HepG2 (cell line): ENCODE data around the gene PIK3C3. TPM values are rescaled to one million over a fixed set of nuclear protein-coding genes. Genes with fewer than 3 reads are reported as not detected.

Source experiments
- ATAC-seq: fragments of 200-7000 bp; cut with Tn5 transposase; 3 replicates; pipeline ENCODE4 v1.9.1; 2020; ENCODE audit warnings: mild to moderate bottlenecking, moderate library complexity
- BruUV-seq: library from RNA; stranded (reverse); fragments of 400-500 nt; replicated peaks from 2 replicates; lab custom pipeline; 2021; lab: Mats Ljungman, UMichigan
- CTCF ChIA-PET: fragments of 300-600 bp; formaldehyde crosslinking; extraction: SDS; loops from one replicate; lab custom pipeline; 2021; ENCODE audit warnings: low total read pairs, inconsistent platforms, low intra/inter-chr PET ratio; lab: Yijun Ruan, JAX
- POLR2A ChIA-PET: fragments of 350-600 bp; sonication (Branson Sonifier 250); formaldehyde crosslinking; loops from one replicate; lab custom pipeline; 2020; ENCODE audit warnings: antibody characterized with exemption, inconsistent platforms; lab: Yijun Ruan, JAX
- DNase-seq: peaks from one replicate; pipeline ENCODE4 v3.0.0-alpha.2; 2015; ENCODE audit warnings: low spot score
- FAIRE-seq: peaks from 3 replicates; lab custom pipeline; 2011; peaks lifted over from hg19 to GRCh38; lab: Jason Lieb, UNC
- H2AFZ ChIP-seq: one replicate; pipeline ENCODE4 v1.6.1; 2011; ENCODE audit warnings: low read length, inconsistent platforms
- H3K27ac ChIP-seq: fragments of 300-600 bp; 3 replicates; pipeline ENCODE4 v1.8.0; 2011; ENCODE audit warnings: mixed run types, mild to moderate bottlenecking, mixed read lengths, low read length, inconsistent platforms; ENCODE audit not compliant: insufficient read depth; ENCODE audit errors: extremely low read length
- H3K27me3 ChIP-seq, 2 experiments: fragments of 200-600 bp in 1 of 2; 2 replicates in 1 of 2; 3 replicates in 1 of 2; pipeline versions ENCODE4 v1.6.0 to v1.8.0; 2011; ENCODE audit warnings: low read length in 2 of 2, mild to moderate bottlenecking in 2 of 2, moderate library complexity in 2 of 2, inconsistent platforms in 1 of 2; ENCODE audit not compliant: insufficient read depth in 2 of 2, control insufficient read depth in 1 of 2
- H3K36me3 ChIP-seq, 2 experiments: fragments of 200-600 bp in 1 of 2; replicated peaks in 1 of 2; 2 replicates in 1 of 2; 3 replicates in 1 of 2; pipeline versions ENCODE4 v1.5.1 to v1.8.0; 2011; ENCODE audit warnings: low read length in 2 of 2, inconsistent platforms in 1 of 2; ENCODE audit not compliant: insufficient read depth in 2 of 2, control insufficient read depth in 1 of 2
- H3K4me1 ChIP-seq: 2 replicates; pipeline ENCODE4 v1.5.1; 2012; ENCODE audit warnings: low read length, inconsistent platforms; ENCODE audit not compliant: insufficient read depth
- H3K4me2 ChIP-seq: 2 replicates; pipeline ENCODE4 v1.6.0; 2011; ENCODE audit warnings: low read depth, low read length, inconsistent platforms
- H3K4me3 ChIP-seq, 3 experiments: fragments of 200-600 bp in 1 of 3; sonication (generic), shearing (Covaris generic) in 1 of 3; replicated peaks in 1 of 3; 2 replicates each; pipeline ENCODE4 v1.5.1; 2011 to 2016; ENCODE audit warnings: low read length in 3 of 3, inconsistent platforms in 2 of 3, low read depth in 2 of 3, mild to moderate bottlenecking in 2 of 3, control low read depth in 1 of 3, mixed read lengths in 1 of 3; ENCODE audit not compliant: insufficient read depth in 1 of 3
- H3K79me2 ChIP-seq: one replicate; pipeline ENCODE4 v1.6.1; 2011; ENCODE audit warnings: low read length, inconsistent platforms; ENCODE audit not compliant: insufficient read depth
- H3K9ac ChIP-seq: 2 replicates; pipeline ENCODE4 v1.6.0; 2011; ENCODE audit warnings: mild to moderate bottlenecking, low read depth, low read length, inconsistent platforms; ENCODE audit not compliant: insufficient read depth
- H3K9me3 ChIP-seq: 2 replicates; pipeline ENCODE4 v1.5.1; 2012; ENCODE audit warnings: mild to moderate bottlenecking, low read length
- H4K20me1 ChIP-seq: 2 replicates; pipeline ENCODE4 v1.6.0; 2011; ENCODE audit warnings: inconsistent platforms, mild to moderate bottlenecking, low read length, moderate library complexity; ENCODE audit not compliant: insufficient read depth
- HNF4G ChIP-seq, 2 experiments: sonication (generic) in 1 of 2; formaldehyde crosslinking in 1 of 2; IDR thresholded peaks; 2 replicates each; pipeline versions ENCODE4 v1.4.0 to v1.6.1; 2011 to 2020; ENCODE audit warnings: borderline replicate concordance in 2 of 2, low read depth in 2 of 2, mild to moderate bottlenecking in 2 of 2, low read length in 1 of 2, missing genetic modification reagents in 1 of 2, moderate library complexity in 1 of 2
- JUND ChIP-seq: sonication (generic); formaldehyde crosslinking; IDR thresholded peaks from 2 replicates; pipeline ENCODE4 v1.8.0; 2022; ENCODE audit warnings: mild to moderate bottlenecking, missing genetic modification reagents
- KLF6 ChIP-seq: IDR thresholded peaks from 2 replicates; pipeline ENCODE4 v1.8.0; 2016; ENCODE audit warnings: missing biosample characterization, missing genetic modification reagents
- NKX3-1 ChIP-seq: sonication (generic); formaldehyde crosslinking; IDR thresholded peaks from 2 replicates; pipeline ENCODE4 v1.5.0; 2020; ENCODE audit warnings: missing genetic modification reagents
- SNAI1 ChIP-seq: sonication (generic); formaldehyde crosslinking; IDR thresholded peaks from 2 replicates; pipeline ENCODE4 v1.5.0; 2020; ENCODE audit warnings: mild to moderate bottlenecking, missing genetic modification reagents, borderline replicate concordance
- SP2 ChIP-seq: sonication (generic); formaldehyde crosslinking; IDR thresholded peaks from 2 replicates; pipeline ENCODE4 v1.5.1; 2020; ENCODE audit warnings: mild to moderate bottlenecking, missing genetic modification reagents
- ZNF354B ChIP-seq: sonication (generic); formaldehyde crosslinking; IDR thresholded peaks from 2 replicates; pipeline ENCODE4 v1.8.0; 2022; ENCODE audit warnings: mild to moderate bottlenecking, missing genetic modification reagents
- ZNF44 ChIP-seq: sonication (generic); formaldehyde crosslinking; IDR thresholded peaks from 2 replicates; pipeline ENCODE4 v1.5.1; 2020; ENCODE audit warnings: mild to moderate bottlenecking, missing genetic modification reagents
- ZNF850 ChIP-seq: sonication (generic); formaldehyde crosslinking; conservative IDR thresholded peaks from 2 replicates; pipeline ENCODE4 v1.9.0; 2021; ENCODE audit warnings: mild to moderate bottlenecking, missing genetic modification reagents
- WGBS: methylation state at CpG from one replicate; pipeline ENCODE4 v1.1.6; 2017; ENCODE audit warnings: low lambda C conversion rate; 5-methylcytosine and 5-hydroxymethylcytosine counted together
- in situ Hi-C: cut with HindIII; loops from 2 replicates; pipeline ENCODE4 v1.10.0; 2017; ENCODE audit warnings: low pct_unique_long_range_greater_than_20kb; ENCODE audit not compliant: extremely low pct_ligation_motif_present
- intact Hi-C: fragments of 100-400 bp; cut with micrococcal nuclease; formaldehyde crosslinking; loops from one replicate; pipeline ENCODE4 v1.10.0; 2022; ENCODE audit not compliant: unreplicated experiment
- polyA plus RNA-seq, 8 experiments: library from polyadenylated mRNA; depleted of rRNA in 3 of 8; stranded (reverse) in 7 of 8; unstranded in 1 of 8; fragments of >200 nt; fragmentation: Illumina TruSeq in 4 of 8; extraction: Trizol in 4 of 8; gene quantifications; 2 replicates each; pipeline versions ENCODE4 v1.2.1 to v1.2.3, GENCODE V29; 2011 to 2016; ENCODE audit warnings: low read depth in 4 of 8, missing spikeins in 1 of 8, mixed read lengths in 1 of 8; ENCODE audit not compliant: insufficient read depth in 1 of 8
- total RNA-seq, 5 experiments: library from RNA; depleted of rRNA; stranded (reverse); fragments of >200 nt; fragmentation: Illumina TruSeq; extraction: Trizol; gene quantifications; 2 replicates each; pipeline ENCODE4 v1.2.3, GENCODE V29; 2016; ENCODE audit warnings: low read depth in 1 of 5
- TF ChIP-seq, protein P1 (sequence below): sonication (generic); IDR thresholded peaks from 2 replicates; pipeline ENCODE4 v1.6.1; 2016; ENCODE audit warnings: low read depth, borderline replicate concordance
- TF ChIP-seq, protein P2 (sequence below): sonication (generic); formaldehyde crosslinking; IDR thresholded peaks from 2 replicates; pipeline ENCODE4 v1.9.0; 2021; ENCODE audit warnings: mild to moderate bottlenecking, missing genetic modification reagents

The PIK3C3 gene
- total and polyA plus RNA-seq, 2 of the 13 experiments (the other 11 are each of a cell fraction or from before 2014, with no cell fraction given), result 42.8 to 46.4 TPM

DNA sequence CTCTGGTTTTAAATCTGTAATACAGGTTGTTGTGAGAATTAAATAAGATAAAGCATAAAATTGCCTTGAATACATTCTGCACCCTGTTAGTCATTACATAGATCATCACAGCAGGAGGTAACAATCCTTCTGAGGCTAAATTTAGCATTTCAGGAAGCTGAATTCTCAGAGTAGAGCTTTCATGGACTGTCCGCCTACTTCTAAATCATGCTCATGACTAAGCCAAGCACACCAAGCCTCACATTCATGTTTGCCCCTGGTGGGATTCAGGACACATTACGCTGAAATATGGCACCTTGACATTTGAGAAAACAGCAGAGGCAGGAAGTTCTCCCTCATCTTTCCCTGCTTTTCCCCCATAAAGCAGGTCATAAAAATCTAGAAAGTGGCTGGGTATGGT is 16.6 kb upstream of the PIK3C3 start (continued):
- TF ChIP-seq, protein P1, sequence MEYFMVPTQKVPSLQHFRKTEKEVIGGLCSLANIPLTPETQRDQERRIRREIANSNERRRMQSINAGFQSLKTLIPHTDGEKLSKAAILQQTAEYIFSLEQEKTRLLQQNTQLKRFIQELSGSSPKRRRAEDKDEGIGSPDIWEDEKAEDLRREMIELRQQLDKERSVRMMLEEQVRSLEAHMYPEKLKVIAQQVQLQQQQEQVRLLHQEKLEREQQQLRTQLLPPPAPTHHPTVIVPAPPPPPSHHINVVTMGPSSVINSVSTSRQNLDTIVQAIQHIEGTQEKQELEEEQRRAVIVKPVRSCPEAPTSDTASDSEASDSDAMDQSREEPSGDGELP, result no peak
- TF ChIP-seq SNAI1 (CRISPR knock-in tag), result no peak
- TF ChIP-seq JUND (CRISPR knock-in tag), result no peak
- TF ChIP-seq NKX3-1 (CRISPR knock-in tag), result no peak

DNA sequence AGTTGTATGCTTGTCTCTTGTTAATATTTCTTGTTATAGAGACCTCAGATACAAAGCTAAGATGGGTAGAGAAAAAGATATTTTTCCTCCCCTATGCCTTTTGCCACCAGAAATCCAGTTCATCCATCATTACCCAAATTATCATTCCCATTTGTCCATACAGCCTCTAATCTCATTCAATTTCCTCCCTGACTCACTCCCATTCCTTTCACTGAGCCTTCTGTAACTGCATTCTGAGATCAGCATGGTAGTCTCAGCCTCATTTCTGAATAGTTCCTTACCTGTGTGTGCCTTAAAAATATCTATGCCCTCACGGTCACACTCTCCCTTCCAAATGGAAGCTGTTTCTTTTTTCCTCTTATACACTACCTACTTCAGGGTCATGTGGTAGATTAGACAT is 15.7 kb upstream of the PIK3C3 start:
- Histone ChIP-seq H3K9me3 (no peaks in the 10 kb centered on the region), H3K9ac (no peak overlapping the region), H3K4me2 (no peak overlapping the region), H4K20me1 (no peaks in the 10 kb centered on the region), H3K79me2 (no peaks in the 10 kb centered on the region), H3K27me3 (no peaks in the 10 kb centered on the region; a peak in 1 of 5 replicates), H3K27ac (no peak overlapping the region), H3K4me3 (no peak overlapping the region), H3K4me1 (no peaks in the 10 kb centered on the region), H2AFZ (no peak overlapping the region), H3K36me3 (no peaks in the 10 kb centered on the region)
- WGBS, result 3% methylated on average over 1 of the region's 1 CpG
- in situ Hi-C loops (no loop called here), intact Hi-C loops (no loop called here)
- DNase-seq (no peak), ATAC-seq (no peak), FAIRE-seq (no peak)
- no peak for TF ChIP-seq KLF6 (CRISPR knock-in tag)
- TF ChIP-seq HNF4G (IDR thresholded peaks at IDR 0.05; ENCODE audit: borderline replicate concordance, low read depth, low read length), result no peak
- TF ChIP-seq HNF4G (CRISPR knock-in tag; IDR thresholded peaks at IDR 0.05; ENCODE audit: borderline replicate concordance, low read depth), result no peak
- no peak for TF ChIP-seq ZNF850 (CRISPR knock-in tag)
- no peak for TF ChIP-seq ZNF354B
- TF ChIP-seq, protein P2, sequence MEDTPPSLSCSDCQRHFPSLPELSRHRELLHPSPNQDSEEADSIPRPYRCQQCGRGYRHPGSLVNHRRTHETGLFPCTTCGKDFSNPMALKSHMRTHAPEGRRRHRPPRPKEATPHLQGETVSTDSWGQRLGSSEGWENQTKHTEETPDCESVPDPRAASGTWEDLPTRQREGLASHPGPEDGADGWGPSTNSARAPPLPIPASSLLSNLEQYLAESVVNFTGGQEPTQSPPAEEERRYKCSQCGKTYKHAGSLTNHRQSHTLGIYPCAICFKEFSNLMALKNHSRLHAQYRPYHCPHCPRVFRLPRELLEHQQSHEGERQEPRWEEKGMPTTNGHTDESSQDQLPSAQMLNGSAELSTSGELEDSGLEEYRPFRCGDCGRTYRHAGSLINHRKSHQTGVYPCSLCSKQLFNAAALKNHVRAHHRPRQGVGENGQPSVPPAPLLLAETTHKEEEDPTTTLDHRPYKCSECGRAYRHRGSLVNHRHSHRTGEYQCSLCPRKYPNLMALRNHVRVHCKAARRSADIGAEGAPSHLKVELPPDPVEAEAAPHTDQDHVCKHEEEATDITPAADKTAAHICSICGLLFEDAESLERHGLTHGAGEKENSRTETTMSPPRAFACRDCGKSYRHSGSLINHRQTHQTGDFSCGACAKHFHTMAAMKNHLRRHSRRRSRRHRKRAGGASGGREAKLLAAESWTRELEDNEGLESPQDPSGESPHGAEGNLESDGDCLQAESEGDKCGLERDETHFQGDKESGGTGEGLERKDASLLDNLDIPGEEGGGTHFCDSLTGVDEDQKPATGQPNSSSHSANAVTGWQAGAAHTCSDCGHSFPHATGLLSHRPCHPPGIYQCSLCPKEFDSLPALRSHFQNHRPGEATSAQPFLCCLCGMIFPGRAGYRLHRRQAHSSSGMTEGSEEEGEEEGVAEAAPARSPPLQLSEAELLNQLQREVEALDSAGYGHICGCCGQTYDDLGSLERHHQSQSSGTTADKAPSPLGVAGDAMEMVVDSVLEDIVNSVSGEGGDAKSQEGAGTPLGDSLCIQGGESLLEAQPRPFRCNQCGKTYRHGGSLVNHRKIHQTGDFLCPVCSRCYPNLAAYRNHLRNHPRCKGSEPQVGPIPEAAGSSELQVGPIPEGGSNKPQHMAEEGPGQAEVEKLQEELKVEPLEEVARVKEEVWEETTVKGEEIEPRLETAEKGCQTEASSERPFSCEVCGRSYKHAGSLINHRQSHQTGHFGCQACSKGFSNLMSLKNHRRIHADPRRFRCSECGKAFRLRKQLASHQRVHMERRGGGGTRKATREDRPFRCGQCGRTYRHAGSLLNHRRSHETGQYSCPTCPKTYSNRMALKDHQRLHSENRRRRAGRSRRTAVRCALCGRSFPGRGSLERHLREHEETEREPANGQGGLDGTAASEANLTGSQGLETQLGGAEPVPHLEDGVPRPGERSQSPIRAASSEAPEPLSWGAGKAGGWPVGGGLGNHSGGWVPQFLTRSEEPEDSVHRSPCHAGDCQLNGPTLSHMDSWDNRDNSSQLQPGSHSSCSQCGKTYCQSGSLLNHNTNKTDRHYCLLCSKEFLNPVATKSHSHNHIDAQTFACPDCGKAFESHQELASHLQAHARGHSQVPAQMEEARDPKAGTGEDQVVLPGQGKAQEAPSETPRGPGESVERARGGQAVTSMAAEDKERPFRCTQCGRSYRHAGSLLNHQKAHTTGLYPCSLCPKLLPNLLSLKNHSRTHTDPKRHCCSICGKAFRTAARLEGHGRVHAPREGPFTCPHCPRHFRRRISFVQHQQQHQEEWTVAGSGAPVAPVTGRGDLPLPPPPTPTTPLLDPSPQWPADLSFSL (CRISPR knock-in tag), result no peak
- TF ChIP-seq SP2 (CRISPR knock-in tag), result no peak
- TF ChIP-seq ZNF44 (CRISPR knock-in tag), result no peak
- ChIA-PET POLR2A (no interaction called here), CTCF (no interaction called here)
- BruUV-seq, result no TSS peak
